NCI-H1105 (cell line): ENCODE measurements around the gene CKAP4.

Source experiments
- DNase-seq: peaks from one replicate; lab custom pipeline; 2025; lab: John Stamatoyannopoulos, UW

The CKAP4 gene

GRCh38 chr12:106239241-106239950 lies 8.4 kb downstream of the CKAP4 start:
- DNase-seq = no peak

DNA sequence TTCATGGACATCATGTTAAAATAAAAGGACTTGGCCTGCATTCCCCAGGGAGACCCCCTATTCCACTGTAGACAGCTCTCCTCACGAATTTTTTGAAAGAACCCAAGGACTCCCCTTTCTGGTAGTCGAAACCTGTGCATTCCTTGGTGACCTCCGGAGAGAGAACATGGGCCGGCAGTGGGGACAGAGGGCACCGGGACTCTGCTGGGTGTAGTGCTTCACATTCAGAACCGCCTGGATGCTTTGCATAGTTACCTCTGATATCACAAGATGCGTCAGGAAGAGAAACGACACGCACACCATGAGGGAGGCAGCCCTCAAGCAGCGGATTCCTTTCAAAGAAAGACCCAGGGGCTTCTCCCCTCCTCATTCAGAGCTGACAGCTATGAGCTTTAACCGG lies 9.7 kb downstream of the CKAP4 start:
- DNase-seq = no peak

- no peak for DNase-seq
Measured at GRCh38 chr12:106235770-106236169, 12.1 kb downstream of the CKAP4 start.

GRCh38 chr12:106234449-106234848 lies 13.4 kb downstream of the CKAP4 start:
- no peak for DNase-seq

DNA sequence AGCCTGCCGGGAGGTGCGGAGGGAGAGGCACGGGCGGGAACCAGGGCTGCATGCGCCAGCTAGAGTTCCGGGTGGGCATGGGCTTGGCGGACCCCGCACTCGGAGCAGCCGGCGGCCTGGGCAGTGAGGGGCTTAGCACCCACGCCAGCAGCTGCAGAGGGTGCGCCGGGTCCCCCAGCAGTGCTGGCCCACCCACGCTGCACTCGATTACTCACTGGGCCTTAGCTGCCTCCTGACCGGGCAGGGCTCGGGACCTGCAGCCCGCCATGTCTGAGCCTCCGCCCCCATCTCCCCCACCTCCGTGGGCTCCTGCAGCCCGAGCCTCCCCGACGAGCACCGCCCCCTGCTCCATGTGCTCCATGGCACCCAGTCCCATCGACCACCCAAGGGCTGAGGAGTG lies 14.8 kb downstream of the CKAP4 start:
- DNase-seq = no peak

GRCh38 chr12:106229036-106229591 lies 18.7 kb downstream of the CKAP4 start:
- DNase-seq = no peak

GRCh38 chr12:106228320-106228710 lies 19.5 kb downstream of the CKAP4 start:
- DNase-seq = no peak

DNA sequence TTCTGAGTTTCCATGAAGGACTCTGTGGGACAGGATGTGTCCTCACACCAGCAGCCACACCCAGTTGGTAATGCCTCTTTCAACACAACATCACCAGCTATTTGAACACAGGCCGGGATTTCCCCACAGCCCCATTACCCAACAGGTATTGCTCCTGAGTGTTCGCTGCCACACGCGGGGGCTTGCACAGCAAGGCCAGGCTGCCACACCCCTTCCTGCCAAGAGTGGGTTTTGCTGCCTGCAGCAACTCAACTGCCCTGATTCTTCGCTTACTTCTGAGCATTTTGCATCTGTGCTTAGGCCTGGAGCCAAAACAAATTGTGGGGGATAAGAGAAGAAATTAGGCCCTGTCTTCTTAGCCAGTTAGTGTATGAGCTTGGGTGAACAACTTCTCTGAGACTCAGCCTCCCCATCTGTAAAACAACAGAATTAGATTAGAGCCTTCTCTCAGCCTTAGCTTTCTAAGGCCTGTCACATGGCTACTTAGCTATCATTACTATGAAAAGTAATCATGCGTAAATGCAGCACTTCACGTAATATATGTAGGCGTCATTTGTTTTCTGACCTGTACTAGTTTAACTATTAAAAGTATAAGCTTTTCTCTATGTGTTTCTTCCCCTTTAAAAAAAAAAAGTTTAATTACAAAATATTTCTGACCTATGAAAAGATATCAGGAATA lies 20.0 kb downstream of the CKAP4 start:
- no peak for DNase-seq

- peak; percentile 48 for DNase-seq
Measured at GRCh38 chr12:106226884-106227640, 20.8 kb downstream of the CKAP4 start.

GRCh38 chr12:106224355-106224706 lies 23.5 kb downstream of the CKAP4 start:
- DNase-seq = no peak

GRCh38 chr12:106223485-106224354 lies 24.1 kb downstream of the CKAP4 start:
- DNase-seq = peak; percentile 48

DNA sequence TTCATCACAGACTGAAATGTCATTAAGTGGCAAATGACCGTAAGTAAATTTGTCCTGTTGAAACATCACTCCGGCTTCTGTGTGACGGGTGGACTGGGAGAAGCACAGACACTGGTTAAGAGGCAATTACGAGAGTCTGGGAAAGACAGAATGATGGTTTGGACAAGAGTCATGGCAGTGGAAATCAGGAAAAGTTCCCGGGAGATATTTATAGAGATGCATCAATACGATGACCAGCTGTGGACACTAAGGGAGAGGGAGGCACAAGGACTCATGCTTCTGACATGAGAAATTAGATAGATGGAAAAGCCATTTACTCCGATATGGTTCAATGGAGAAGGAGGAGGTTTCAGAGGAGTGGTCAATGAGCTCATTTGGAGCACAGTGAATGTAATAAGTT lies 27.3 kb downstream of the CKAP4 start:
- DNase-seq = no peak

DNA sequence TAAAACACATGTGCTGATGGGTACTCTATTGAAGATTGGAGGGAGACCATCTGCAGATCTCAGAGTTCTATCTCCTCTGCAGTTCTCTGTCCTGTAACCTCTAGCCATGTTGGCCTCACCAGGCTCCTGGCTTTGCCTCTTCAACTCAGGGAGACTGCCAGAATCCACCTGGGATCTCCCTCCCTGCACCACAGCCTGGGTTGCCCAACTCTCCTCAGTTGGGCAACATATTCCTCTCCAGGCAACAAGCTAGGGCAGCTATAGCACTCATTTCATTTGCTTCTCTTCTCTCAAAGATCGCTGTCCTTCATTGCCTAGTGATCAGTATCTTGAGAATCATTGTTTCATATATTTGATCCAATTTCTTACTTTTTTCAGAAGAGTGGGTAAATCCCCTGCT lies 28.8 kb downstream of the CKAP4 start:
- DNase-seq = no peak

DNA sequence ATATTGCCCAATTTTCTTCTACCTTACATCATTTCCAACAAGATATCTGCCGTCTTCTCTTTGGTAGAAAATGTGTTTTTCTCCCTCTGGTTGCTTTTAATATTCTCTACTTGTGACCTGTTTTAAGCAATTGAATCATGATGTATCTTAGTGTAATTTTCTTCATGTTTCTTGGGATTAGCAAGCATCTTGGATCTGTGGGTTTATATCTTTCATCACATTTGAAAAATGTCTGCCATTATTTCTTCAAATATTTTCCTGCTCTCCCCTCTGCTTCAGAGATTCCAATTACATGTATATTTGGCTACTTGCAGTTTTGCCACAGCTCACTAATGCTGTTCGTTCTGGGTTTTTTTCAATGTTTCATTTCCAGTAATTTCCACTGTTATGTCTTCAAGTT lies 30.1 kb downstream of the CKAP4 start:
- DNase-seq = no peak

DNA sequence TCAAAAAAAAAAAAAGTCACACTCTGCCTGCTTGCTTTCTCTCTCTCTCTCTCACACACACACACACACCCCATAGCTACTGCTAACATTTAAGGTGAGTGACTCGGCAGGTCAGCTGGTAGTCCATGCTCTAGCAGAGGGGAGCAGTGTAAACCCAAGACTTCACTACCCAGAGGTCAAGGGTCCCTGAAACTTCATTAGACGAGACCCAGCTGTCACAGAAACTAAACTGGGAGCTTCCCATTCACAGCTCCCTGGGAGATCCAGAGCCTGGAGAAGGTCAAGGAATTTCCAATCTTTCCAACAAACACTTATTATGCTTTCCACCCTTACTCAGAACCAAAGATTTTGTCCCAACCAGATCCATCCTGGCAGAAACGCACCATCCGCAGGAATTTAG lies 33.2 kb downstream of the CKAP4 start:
- DNase-seq = no peak

DNA sequence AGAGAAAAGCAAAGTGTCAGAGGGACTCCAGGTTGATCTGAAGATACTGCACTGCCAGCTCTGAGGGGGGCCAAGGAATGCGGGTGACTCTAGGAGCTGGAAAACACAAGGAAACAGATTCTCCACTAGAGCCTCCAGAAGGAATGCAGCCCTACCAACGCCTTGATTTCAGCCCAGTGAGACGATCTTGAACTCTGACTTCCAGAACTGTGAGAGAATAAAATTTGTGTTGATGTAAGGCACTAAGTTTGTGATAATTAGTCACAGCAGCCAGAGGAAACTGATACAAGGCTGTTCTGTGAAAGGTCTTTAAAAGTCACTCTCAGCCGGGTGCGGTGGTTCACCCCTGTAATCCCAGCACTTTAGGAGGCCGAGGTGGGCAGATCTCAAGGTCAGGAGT lies 34.2 kb downstream of the CKAP4 start:
- no peak for DNase-seq

- no peak for DNase-seq
Measured at GRCh38 chr12:106211973-106212372, 35.8 kb downstream of the CKAP4 start.

DNA sequence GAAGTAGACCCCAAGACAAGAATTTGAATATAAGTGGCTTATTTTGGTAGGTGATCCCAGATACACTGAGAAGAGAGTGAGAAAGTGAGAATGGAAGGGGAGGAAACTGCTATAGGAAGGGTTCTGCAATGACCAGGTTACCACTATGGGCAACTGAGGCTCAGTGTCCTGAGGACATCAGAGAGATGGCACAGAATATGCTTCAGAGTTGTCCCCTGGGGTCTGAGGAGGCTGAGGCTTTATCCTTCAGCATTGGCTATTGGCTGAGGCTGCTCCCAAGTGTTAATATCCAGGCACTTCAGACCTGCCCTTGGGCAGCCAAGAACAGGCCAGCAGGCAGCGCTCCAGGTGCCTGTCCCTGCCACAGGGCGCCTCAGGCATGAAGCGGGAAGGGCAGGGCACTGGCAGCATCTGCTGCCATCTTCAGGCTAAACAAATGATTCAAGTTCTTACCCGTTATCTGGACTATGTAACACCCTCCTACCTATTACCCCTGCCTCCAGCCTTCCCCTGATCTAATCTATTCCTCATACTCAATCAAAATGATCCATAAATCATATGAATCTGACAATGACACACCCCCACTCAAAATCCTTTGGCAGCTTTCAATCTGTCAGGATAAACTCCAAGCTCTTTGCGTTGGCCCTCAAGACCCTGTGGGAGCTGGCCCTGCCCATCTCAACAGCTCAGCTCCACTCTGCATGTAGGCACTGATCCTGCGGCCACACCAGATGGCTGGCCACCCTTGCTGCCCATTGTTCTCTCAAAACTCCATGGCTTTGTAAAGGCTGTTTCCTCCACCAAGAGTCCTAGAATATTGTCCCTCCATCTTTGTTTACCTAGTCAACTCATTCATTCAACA lies 42.4 kb downstream of the CKAP4 start:
- peak; percentile 31 for DNase-seq

DNA sequence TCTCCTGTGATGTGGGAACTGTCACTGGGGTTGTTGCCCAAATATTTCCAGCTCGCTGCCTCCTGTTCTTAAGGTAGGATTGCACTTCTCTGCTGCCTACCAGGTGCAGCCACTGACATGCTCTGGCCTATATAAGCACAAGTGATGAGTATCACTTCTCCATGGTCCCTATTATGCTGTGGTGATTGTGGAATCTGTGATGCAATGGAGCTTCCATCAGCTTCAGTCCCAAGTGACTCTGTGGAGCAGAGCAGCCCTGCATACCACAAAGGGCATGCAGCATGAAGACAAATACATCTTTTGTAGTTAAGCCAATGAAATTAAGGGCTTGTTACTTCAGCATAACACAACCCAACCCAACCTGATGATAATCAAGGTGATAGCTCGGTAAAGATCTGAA lies 43.5 kb downstream of the CKAP4 start:
- no peak for DNase-seq

DNA sequence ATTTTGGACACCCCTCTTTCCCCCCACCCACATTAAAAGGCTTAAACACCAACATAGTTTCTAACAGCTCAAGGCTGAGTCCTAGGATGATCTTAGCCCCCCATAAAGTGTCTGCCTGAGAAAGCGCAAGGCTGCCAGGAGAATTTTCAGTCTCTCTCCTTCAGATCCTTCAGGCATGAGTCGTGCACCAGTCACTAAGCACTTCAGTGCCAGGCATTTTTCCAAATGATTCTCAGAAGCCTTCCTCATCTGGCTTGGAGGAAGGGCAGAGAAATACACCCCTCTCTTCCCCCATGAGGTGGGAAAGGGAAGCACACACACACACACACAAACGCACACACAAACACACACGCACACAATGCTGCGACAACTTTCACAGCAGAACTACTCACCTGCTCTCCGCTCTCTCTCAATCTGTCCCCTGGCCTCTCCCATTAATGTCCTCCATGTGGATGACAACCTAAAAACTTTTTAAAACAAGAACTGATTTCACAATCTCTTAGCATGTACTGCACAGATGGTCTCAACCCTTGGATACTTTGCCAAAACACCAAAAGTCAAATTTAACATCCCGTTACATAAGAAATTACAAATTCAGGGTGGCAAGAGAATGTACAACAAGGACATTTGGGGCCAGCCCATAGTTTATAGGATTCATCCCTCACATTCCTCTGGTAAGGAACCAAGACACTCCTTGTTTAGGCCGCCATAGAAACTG lies 49.8 kb downstream of the CKAP4 start:
- DNase-seq = no peak
